HG02981 (cell line): ENCODE data around the gene LRRC8D.
A peak's percentile ranks its signal among the peaks of the same experiment; 100 is the strongest.

Source experiments
- ATAC-seq: cut with Tn5 transposase; IDR thresholded peaks from one replicate; pipeline ENCODE4 v1.9.1; 2021; ENCODE audit warnings: mild to moderate bottlenecking, moderate library complexity; ENCODE audit not compliant: unreplicated experiment

Gene LRRC8D

GRCh38 chr1:89953131-89953626 lies 132.3 kb downstream of the LRRC8D start:
- ATAC-seq: peak; percentile 56

- no peak for ATAC-seq
Measured at GRCh38 chr1:89953929-89954328, 133.1 kb downstream of the LRRC8D start.

- no peak for ATAC-seq
Measured at GRCh38 chr1:89954401-89954800, 133.6 kb downstream of the LRRC8D start.

GRCh38 chr1:89955311-89956205 lies 134.7 kb downstream of the LRRC8D start:
- ATAC-seq: no peak

GRCh38 chr1:89957107-89957506 lies 136.3 kb downstream of the LRRC8D start:
- no peak for ATAC-seq

GRCh38 chr1:89958851-89959654 lies 138.2 kb downstream of the LRRC8D start:
- ATAC-seq: no peak

GRCh38 chr1:89959719-89960118 lies 138.9 kb downstream of the LRRC8D start:
- ATAC-seq: no peak

GRCh38 chr1:89962024-89962741 lies 141.4 kb downstream of the LRRC8D start:
- ATAC-seq: no peak

- ATAC-seq: no peak
Measured at GRCh38 chr1:89962742-89963075, 141.9 kb downstream of the LRRC8D start.

GRCh38 chr1:89965193-89965768 lies 144.4 kb downstream of the LRRC8D start:
- no peak for ATAC-seq

- no peak for ATAC-seq
Measured at GRCh38 chr1:89966656-89967055, 145.8 kb downstream of the LRRC8D start.

GRCh38 chr1:89971600-89971999 lies 150.8 kb downstream of the LRRC8D start:
- ATAC-seq: peak; percentile 60

GRCh38 chr1:89972024-89972423 lies 151.2 kb downstream of the LRRC8D start:
- no peak for ATAC-seq

GRCh38 chr1:89973471-89974127 lies 152.8 kb downstream of the LRRC8D start:
- no peak for ATAC-seq

GRCh38 chr1:89974256-89974655 lies 153.4 kb downstream of the LRRC8D start:
- ATAC-seq: no peak

GRCh38 chr1:89974696-89975470 lies 154.1 kb downstream of the LRRC8D start:
- ATAC-seq: no peak

- ATAC-seq: no peak
Measured at GRCh38 chr1:89975540-89976125, 154.8 kb downstream of the LRRC8D start.

- no peak for ATAC-seq
Measured at GRCh38 chr1:89978755-89979154, 157.9 kb downstream of the LRRC8D start.

GRCh38 chr1:89980605-89981004 lies 159.8 kb downstream of the LRRC8D start:
- no peak for ATAC-seq
